ENCODE data around the gene LRMDA. TPM values are rescaled to one million over a fixed set of nuclear protein-coding genes. Genes with fewer than 3 reads are reported as not detected.
A peak's percentile ranks its signal among the peaks of the same experiment; 100 is the strongest.
"Not testable (repeated sequence)": the region's sequence is repeated elsewhere in the genome, so short reads cannot be mapped to it uniquely, and the experiment has no call there.

Gene LRMDA
- total RNA-seq, 1 experiment from 2014 or later: 0.10 TPM

DNA sequence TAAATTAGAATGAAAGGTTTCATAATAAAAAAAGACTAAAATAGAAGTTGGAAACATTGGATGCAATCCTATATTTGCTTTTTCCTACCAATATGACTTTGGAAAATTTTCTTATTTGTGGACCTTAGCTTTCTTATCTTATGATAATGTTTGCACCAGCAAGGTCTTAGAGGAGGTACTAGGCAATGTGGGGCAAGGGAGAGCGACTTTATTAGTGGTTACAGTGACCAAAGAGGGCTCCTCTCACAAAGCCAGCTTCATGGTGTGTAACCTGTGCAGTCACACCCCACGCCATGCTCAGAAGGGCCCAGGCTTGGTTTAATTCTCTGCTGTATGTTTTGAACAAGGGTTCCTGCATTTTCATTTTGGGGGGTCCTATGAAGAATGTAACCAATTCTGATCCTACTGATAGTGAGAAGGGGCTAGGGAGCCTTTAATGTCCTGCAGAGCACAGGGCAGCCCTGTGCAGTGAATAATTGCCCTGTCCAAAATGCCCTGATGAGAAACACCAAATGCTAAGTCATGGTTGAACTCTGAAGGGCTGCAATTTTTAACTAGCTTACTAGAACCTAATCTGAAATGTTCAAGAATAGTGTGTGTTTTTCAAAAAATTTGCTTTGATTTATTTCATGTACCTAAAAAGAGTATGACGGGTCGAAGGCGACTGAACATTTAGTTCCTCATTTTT is 1047.8 kb downstream of the LRMDA start:
- no peak for DNase-seq (ENCODE audit: low spot score)

- no peak for DNase-seq (ENCODE audit: low spot score)
These were observed 1049.8 kb downstream of the LRMDA start for GRCh38 chr10:76481178-76481577.

- DNase-seq (ENCODE audit: low spot score): no peak
These were observed 1056.2 kb downstream of the LRMDA start for GRCh38 chr10:76487582-76487981.

DNA sequence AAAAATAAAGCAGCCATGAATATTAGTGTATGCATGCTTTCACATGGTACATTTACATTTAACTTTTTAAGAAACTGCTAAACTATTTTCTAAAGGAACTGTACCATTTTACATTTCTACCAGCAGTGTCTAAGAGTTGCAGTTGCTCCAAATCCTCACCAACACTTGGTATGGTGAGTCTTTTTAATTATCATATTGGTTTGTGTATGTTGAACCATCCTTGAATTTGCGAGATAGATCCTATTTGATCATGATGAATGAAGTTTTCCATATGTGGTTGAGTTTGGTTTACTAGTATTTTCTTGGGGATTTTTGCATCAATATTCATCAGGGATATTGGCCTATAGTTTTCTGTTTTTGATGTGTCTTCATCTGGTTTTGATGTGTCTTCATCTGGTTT is 1057.2 kb downstream of the LRMDA start:
- no peak for DNase-seq (ENCODE audit: low spot score)

DNA sequence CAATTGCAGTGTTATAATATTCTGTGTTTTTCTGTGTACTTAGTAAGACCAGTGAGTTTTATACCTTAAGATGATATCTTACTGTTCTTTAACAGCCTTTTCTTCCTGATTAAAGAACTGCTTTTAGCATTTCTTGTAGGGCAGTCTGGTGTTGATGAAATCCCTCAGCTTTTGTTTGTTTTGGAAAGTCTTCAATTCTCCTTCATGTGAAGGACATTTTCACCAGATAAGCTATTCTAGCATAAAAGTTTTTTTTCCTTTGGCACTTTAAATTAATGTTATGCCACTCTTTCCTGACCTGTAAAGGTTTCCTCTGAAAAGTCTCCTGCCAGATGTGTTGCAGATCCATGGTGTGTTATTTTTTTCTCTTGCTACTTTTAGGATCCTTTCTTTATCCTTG is 1059.8 kb downstream of the LRMDA start:
- no peak for DNase-seq (ENCODE audit: low spot score)

DNA sequence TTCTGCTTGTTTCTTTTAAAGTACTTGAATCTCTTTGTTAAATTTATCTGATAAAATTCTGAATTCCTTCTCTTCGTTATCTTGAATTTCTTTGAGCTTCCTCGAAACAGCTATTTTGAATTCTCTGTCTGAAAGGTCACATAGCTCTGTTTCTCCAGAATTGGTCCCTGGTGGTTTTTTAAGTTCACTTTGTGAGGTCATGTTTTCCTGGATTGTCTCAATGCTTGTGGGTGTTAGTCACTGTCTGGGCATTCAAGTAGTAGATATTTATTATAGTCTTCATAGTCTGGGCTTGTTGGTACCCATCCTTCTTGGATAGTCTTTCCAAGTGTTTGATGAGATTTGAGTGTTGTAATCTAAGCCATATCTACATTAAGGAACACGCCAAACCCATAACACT is 1060.6 kb downstream of the LRMDA start:
- DNase-seq (ENCODE audit: low spot score): peak; percentile 14

DNA sequence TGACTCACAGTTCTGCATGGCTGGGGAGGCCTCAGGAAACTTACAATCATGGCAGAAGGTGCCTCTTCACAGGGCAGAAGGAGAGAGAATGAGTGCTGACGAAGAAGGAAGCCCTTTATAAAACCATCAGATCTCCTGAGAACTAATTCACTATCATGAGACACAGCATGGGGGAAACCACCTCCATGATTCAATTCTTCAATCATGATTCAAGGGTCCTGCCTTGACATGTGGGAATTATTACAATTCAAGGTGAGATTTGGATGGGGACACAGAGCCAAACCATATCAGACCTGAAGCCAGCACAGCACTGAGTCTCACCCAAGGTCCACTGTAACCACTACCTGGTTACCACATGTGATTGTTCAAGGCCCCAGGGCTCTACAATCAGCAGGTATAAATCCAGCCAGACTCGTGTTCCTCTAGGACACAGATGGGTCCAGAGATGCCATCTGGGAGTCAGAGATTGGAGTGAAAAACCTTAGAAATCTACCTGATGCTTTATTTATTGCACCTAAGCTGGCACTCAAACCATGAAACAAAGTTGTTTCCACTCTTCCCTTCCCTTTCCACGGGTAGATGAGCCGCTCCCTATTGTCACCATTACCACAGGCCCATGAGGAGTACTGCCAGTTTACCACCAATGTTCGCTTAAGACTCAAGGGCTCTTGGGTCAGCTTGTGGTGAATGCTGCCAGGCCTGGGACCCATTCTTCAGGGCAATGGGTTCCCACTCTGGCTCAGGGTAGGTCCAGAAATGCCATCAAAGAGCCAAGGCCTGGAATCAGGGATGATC is 1061.5 kb downstream of the LRMDA start:
- no peak for DNase-seq (ENCODE audit: low spot score)

GRCh38 chr10:76497666-76498065 is 1066.2 kb downstream of the LRMDA start:
- no peak for DNase-seq (ENCODE audit: low spot score)

DNA sequence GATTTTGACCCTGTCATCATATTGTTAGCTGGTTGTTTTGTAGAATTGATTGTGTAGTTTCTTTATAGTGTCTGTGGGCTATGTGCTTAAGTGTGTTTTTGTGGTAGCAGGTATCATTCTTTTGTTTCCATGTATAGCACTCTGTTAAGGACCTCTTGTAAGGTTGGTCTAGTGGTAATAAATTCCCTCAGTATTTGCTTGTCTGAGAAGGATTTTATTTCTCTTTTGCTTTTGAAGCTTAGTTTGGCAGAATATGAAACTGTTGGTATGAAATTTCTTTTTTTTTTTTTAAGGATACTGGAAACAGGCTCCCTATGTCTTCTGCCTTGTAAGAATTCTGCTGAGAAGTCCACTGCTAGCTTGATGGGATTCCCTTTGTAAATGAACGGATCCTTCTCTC is 1073.4 kb downstream of the LRMDA start:
- no peak for DNase-seq (ENCODE audit: low spot score)

DNA sequence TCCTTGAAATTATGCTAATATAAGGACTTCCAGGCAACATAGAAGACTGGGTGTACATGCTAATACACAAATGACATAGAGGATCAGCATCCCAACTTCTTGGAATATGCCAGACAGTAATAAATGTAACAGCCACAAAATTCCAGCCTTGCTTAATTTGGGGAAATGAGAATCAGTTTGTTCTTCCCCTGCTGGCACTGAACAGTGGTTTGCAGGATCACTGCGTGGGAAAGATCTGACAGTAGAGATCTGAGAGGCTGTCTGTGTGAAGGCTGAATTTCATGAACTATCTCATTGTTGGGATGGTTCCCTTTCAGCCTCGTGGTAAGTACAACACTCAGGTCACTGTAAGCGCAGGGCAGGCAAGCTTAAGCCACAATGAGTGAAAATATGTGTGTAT is 1078.0 kb downstream of the LRMDA start:
- no peak for DNase-seq (ENCODE audit: low spot score)

DNA sequence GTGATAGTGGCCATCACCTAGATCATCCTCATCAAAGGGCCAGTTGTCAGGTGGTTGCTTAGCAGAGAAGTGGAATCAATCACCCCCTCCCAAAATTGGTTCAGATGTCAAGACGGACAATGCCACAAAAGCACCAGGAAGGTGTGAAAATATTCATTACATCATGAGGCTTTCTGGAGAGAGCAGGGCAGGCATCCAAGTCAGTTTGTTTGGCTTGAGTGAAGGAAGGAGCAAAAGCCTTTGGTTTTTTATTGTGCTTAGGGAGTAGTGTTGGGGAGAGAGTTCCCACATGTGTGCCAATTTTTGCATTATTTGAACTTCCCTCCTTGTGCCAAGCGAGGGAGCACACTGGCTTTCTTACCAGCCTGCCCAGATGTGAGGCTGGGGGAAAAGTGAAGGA is 1082.9 kb downstream of the LRMDA start:
- DNase-seq (ENCODE audit: low spot score): no peak

DNA sequence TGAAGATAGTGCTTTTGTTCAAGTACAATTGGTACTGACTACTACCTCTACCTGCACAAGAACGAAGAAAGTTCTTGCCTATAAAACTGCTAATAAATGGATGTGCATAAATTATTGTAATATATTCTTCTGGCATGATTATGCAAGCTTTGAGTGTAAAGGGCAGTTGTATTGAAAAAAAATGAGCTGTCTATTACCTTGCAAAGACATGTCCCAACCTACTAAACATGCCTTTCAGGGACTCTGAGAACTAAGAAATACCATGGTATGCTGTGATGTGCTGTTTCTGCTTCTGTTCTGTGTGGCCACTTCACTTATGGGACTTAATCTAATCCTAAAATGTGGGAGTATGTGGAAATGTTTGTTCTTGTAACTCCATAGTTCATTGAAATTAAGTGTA is 1083.4 kb downstream of the LRMDA start:
- DNase-seq (ENCODE audit: low spot score): no peak

DNA sequence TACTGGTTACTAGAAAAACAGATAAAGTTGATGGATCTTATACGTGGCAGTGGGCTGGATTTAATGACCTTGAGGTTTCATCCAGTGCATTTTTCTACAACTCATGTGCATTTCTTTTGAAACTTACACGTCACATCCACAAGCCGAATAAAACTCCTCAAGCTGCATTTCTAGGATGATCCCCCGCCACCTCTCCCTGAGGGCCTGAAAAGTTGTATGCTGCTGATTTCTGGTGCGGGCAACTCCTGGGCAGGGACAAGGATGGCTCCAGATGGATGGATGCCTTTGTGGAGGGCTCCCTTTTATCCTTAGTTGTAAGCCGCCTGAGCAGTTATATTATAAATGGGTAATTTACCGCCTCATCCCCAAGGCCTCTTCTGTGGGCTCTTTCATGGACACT is 1091.1 kb downstream of the LRMDA start:
- DNase-seq (ENCODE audit: low spot score): no peak

DNA sequence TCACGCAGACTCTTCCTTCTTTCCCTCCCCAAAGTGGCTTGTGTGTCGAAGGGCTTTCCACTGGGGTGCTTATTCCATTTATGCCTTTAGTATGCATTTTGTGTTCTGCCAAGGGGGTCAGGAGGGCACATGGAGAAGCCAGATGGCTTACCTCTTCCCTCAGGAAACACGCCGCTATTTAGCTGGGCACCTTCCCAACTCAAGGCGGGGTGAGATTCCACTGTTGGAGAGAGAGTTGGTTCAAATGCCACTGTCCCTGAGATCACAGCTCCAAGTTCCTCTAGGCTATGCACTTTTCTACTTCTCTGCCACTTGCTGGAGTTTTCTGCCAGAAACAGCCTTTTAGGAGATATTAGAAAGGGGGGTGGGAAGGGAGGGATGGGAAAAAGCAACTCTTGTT is 1091.8 kb downstream of the LRMDA start:
- no peak for DNase-seq (ENCODE audit: low spot score)

DNA sequence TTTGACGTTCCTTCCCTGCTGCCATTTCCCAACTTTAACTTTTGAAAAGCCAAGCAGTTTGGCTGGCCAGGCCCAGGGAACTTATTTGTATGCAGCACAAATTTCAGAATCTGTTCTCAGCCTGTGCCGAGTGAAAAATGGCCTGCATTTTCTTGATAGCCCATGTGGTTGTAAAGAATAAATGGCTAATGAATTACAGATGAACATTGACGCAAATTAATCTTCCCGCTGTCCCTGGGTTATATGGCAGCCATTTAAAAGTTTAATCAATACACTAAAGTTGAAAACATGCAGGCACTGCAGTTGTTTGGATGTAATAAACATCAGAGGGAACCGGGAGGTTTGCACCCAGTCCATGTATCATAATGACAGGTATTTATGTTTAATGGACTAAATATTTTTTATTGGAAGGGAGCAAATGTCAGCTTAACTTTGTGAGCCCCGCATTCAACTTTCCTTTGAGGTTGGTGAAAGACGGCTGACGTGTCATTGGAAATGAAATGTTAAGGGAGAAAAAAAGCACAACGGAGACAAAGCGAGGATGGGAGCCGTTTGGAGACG is 1092.4 kb downstream of the LRMDA start:
- DNase-seq (ENCODE audit: low spot score): no peak

DNA sequence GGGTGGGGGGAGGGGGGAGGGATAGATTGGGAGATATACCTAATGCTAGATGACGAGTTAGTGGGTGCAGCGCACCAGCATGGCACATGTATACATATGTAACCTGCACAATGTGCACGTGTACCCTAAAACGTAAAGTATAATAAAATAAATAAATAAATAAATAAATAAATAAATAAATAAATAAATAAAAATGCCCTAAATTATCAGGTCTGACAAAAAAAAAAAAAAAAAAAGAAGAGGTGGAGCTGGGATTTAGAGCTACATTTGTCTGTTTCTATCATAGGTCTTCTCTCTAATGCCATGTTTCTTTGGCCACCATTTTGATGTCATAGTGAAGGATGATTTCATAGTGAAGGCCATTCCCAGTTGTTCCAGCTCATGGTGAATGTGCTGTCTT is 1095.4 kb downstream of the LRMDA start:
- DNase-seq (ENCODE audit: low spot score): not testable (repeated sequence)

DNA sequence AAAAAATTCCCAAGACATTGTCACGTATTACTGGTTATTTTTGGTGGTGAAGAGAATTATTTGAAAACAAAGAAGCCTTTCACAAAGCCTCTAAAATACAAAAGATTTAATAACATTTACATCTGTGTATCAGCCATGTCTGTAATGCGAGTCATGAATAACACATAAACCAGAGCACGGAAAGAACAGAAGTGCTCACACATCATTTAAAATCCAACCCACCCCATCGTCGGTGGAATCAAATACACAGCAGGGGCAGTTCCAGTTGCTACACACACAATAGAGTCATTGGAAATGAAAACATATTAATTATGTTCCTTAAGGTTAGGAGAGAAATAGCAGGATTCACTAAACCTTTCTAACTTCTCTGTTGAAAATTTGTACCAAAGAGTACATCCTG is 1108.9 kb downstream of the LRMDA start:
- no peak for DNase-seq (ENCODE audit: low spot score)

GRCh38 chr10:76540786-76541185 is 1109.4 kb downstream of the LRMDA start:
- no peak for DNase-seq (ENCODE audit: low spot score)

GRCh38 chr10:76541852-76542251 is 1110.4 kb downstream of the LRMDA start:
- no peak for DNase-seq (ENCODE audit: low spot score)

DNA sequence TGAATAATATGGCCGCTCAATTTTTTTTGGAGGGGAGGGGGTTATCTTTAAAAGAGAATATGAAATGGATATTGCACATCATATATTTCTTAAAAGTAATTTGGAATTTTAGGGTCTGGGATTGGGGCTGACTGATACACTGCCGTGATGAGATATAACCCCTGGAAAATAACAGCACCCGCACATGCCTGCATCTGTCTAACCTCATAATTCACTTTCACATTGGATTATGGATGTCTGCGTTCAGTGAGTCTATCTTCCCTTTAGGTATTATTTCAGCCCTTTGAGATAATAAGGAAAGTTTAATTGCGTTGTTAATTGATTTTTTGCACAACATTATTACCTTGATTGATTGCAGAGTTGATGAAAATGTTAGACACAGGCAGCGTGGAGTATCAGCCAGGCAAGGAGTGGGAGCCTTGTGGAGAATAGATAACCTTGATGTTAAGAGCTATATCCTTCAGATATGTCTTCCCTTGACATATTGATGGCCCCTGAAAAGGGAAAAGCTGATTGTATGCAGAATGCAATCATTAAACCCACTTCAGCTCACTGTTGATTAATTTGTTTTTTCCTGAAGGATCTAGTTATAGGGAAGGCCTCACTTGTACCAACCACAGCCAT is 1111.0 kb downstream of the LRMDA start:
- no peak for DNase-seq (ENCODE audit: low spot score)

- DNase-seq (ENCODE audit: low spot score): no peak
These were observed 1112.2 kb downstream of the LRMDA start for GRCh38 chr10:76543655-76544054.

DNA sequence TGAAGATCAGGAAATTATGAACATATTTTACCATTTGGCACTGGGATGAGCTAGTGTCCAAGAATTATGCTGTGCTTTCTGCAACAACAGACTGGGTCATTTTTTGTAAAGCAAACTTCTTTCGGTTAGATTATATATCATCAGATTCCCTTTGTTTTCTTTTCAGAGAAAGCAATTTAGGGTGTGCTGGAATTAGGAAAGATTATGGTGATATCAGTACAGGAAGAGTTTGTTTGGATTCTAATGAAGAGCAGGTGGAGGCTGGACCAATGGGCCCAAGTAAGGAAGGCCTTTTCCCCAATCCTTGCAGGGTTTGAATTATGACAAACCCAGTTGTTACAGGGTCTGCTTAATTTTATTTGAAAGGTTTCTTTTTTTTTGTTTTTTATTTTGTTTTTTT is 1113.4 kb downstream of the LRMDA start:
- no peak for DNase-seq (ENCODE audit: low spot score)

DNA sequence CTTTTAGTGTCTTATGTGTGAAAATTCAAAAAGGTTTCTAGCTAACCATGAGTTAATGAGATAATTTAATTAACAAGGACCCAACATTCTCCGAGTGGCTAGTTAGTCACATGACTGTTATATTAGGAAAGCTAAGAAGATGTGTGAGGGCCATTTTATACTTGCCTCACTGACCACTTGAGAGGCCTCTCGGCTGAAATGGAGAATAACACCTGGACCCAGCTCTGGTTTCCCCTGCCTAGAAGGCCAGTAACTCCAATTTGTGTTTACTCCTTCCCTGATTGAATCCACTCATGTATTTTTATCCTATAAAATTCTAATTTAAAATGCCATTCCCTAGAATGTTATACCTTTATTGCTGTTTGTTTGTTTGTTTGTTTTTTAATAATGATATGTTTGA is 1115.0 kb downstream of the LRMDA start:
- DNase-seq (ENCODE audit: low spot score): no peak
